HG03439 (cell line): ENCODE data around the gene NEDD4L.

Source experiments
- ATAC-seq: cut with Tn5 transposase; IDR thresholded peaks from one replicate; pipeline ENCODE4 v1.9.1; 2021; ENCODE audit warnings: mild to moderate bottlenecking, moderate library complexity; ENCODE audit not compliant: unreplicated experiment

Gene NEDD4L

DNA sequence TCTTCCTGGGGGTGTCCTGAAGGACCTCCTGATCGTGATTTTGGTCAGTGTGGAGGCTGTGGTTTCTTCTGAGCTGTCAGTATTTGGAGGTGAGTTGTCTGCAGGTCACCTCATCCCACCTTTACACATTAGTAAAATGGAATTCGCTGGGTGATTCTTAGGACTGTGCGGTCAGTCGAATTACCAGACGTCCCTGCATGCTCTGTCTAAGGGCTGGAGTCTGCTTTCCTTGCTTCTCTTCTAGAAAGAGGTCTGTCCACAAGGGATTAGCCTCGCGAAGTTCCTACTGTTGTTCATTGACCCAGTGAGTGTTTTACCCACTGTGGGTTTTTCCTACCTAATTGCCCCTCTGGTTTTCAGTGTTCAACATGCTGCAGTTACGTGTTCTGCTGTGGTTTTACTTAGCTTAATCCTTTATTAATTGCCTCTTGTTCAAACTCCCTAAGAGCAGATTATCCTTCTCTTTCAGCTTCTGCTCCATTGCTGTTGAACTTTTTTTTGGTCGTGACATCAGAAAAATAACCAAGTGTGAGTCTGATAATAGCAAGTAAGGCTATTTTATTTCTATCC is 183.4 kb downstream of the NEDD4L start:
- ATAC-seq, result no peak

- ATAC-seq, result no peak
These were observed 184.2 kb downstream of the NEDD4L start for GRCh38 chr18:58228176-58228575.

GRCh38 chr18:58228762-58229161 is 184.7 kb downstream of the NEDD4L start:
- ATAC-seq, result no peak

- no peak for ATAC-seq
These were observed 185.1 kb downstream of the NEDD4L start for GRCh38 chr18:58229162-58229561.

- no peak for ATAC-seq
These were observed 186.6 kb downstream of the NEDD4L start for GRCh38 chr18:58230438-58231179.

DNA sequence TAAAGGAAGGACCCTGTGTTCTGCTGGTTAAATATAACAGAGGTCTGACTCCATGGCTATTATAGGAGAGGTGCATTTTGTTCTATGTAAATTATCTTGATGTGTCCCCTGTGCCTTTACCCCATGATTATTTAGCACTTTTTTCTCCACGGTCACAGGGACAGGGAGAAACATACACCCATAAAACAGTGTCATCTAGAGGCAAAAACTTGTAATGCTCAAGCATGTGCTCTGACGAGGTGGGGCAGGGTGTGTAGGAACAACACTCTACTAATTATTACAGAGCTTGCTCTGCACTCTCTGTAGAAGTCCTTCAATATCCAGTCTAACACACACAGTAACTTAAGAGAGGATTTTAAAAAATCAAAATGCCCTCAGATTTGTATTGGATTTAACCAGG is 187.9 kb downstream of the NEDD4L start:
- no peak for ATAC-seq

DNA sequence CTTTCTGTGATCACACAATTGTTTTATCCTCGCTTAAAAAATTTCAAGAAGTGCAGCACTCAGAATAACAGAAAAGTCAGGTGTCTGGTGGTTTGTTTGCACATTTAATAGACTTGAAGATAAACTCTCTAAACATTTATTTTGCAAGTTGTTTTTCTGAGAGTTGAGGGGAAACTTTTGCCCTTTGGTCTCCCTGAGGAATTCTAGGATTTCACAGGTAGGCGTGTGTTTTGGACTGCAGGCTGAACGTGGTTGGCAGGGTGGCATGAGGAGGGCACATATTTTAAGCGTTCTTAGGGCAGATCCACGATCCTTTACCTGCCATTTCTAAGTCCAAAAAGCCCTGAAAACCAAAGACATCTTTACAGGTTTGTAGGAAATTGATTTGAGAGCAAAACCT is 188.6 kb downstream of the NEDD4L start:
- no peak for ATAC-seq

DNA sequence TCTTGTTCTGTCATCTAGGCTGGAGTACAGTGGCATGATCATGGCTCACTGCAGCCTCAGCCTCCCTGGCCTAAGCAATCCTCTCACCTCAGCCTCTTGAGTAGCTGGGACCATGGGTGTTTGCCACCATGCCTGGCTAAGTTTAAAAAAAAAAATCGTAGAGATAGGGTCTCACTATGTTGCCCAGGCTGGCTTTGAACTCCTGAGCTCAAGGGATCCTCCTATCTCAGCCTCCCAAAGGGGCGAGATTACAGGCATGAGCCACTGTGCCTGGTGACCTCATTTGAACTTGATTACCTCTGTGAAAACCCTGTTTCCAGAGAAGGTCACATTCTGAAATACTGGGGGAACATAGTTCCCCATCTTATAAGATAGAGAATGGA is 190.3 kb downstream of the NEDD4L start:
- ATAC-seq, result no peak

DNA sequence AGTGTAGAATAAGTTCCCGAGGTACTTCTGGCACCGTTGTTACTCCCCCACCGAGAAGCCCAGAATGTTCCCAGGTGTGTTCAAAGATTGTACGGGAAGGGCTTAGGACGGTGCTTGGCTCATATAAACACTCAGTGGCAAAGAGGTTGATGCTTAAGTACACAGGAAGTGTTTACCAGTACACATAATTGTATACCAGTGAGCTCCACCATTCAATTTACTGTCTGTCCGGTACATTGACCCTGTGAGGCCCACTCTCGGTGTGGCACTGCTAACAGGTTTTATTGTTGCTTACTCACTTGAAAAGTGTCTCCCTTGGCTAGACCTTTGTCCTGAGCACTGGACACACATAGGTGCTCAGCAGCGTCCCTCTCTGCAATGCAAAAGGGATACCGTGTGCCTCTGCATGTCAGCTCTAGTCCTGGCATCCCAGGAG is 191.0 kb downstream of the NEDD4L start:
- no peak for ATAC-seq

- ATAC-seq, result no peak
These were observed 195.9 kb downstream of the NEDD4L start for GRCh38 chr18:58239879-58240278.

DNA sequence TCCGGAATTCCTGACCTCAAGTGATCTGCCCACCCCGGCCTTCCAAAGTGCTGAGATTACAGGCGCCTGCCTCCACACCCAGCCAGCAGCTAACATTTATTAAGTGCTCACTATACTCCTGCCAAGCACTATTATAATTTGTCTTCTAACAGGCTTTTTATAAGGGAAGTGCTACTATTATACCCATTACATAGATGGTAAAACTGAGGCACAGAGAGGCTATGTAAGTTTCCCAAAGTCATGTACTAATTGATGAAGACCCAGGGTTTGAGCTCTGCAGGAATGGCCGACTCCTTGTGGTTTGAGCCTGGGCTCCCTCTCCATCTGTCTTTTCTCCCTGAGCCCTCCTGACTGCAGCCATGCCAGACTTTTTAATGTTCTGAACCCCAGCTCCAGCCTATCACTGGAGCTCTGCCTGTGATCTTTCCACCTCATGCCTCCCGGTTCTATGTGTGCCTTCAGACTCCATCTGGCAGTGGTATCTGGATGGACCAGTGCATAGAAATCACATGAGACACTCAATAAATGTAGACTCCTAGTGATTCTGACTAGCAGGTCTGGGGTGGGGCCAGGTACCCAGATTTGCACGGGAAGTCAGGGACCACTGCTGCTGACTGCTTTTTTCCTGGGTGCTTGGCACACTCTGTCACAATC is 197.1 kb downstream of the NEDD4L start:
- ATAC-seq, result no peak

DNA sequence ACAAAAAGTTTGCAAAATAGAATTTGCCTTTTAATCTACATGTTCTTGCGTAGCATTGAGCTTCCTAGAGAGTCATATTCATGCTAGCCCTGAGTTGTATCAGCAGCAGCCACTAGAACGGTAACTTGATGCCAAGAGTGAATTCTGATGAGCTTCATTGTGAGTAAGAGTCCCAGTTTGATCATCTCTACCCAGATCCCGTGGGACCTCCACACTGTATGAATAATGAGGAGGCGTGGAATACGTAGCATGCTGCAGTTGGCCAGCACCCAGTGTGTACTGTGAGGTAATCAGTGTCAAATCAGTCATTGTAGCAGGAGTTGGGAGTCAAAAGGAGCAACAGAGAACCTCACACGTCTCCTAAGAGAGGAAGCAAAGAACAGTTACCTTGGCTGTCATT is 197.9 kb downstream of the NEDD4L start:
- ATAC-seq, result no peak

DNA sequence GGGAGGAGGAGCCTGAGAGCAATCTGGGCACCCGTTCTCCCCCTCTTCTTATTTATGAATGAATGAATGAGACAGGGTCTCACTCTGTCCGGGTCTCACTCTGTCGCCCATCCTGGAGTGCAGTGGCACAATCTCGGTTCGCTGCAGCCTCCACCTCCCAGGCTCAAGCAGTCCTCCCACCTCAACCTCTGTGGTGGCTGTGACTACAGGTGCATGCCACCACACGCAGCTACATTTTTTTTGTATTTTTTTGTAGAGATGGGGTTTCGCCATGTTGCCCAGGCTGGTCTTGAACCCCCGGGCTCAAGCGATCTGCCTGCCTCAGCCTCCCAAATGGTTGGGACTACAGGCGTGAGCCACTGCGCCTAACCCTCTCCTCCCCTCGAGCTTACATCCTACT is 198.4 kb downstream of the NEDD4L start:
- ATAC-seq, result no peak

GRCh38 chr18:58242968-58243367 is 198.9 kb downstream of the NEDD4L start:
- no peak for ATAC-seq

- no peak for ATAC-seq
These were observed 199.4 kb downstream of the NEDD4L start for GRCh38 chr18:58243401-58243800.

- no peak for ATAC-seq
These were observed 203.4 kb downstream of the NEDD4L start for GRCh38 chr18:58247363-58247834.

DNA sequence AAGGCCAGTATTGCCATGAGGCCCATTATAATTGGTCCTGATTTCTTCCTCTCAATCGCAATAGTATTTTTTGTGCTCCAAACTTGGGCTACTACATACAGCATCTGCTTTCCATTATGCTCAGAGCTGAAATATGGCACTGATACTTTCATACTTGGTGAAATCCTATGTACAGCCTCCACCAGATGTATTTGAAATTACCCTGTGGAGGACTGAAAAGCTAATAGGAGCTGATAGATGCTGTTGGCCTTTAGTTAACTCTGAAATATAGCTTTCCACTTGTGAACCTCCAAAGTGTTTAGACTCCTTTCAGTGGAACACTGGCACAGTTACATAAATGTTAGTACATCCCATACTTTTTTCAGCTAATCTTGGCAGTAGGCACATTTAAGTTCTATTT is 205.7 kb downstream of the NEDD4L start:
- ATAC-seq, result no peak

GRCh38 chr18:58251416-58251815 is 207.4 kb downstream of the NEDD4L start:
- no peak for ATAC-seq

DNA sequence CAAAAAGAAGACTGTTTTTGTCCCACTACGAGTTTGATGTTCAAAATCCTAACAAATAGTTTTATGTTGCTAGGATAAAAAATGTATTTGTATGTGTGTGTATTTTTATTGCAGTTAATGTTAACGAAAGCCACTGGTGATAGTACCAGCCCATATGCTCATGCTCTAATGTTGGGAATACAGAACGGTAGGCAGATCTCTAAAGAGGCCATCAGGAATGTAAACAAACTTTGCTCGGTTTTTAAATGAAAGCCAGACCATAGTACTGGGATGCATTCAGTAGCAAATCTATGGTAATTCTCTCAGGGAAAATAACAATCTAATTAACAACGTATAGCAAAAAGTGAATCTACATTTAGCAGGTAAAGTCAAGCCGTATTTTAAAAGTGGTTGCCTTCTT is 208.1 kb downstream of the NEDD4L start:
- no peak for ATAC-seq

- no peak for ATAC-seq
These were observed 209.3 kb downstream of the NEDD4L start for GRCh38 chr18:58253318-58253717.

DNA sequence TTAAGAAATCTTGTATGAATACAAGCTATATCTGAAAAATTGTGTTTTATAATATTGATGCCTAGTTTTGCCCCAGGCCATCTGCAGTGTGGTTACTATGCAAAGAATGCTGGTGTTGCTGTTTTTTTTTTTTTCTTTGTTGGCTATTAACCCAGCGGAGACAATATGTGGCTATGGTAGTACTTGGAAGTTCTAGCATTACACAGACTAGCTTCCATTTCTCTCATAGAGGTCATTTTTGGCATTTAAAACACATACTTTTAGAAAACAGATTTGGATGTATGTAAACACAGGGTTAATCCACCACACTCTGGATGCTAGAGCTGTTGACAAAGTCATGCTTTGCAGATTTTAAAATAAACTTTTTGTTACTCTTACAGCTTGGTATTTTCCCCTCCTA is 209.8 kb downstream of the NEDD4L start:
- ATAC-seq, result no peak

DNA sequence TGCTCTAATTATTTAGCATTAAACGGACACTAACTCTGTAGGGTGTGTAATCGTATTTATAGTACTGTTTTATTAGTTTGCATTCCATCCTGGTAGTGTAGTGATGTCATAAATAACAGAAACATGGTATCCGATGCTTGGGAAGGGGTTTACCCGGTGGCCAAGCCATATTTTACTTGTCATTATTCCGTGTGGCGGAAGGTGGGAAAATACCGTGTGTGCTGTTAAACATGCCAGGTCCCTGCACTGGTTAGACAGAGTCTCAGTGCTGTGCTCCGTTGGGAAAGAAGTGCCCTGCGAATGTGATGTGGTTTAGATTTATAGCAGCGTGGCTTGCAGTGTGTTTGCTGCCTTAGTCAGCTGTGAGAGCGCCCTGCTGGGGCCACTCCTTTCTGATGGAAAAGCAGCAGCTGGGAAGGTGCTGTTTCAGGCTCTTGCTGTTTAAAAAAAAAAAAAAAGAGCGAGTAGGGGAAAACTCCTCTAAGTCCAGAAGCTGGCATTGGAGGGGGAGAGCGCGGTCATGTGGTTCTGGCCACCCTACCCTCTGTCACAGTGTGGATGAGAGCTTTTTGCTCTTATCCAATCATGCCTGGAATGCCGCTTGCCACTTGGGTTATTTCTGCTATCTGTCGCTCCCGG is 211.0 kb downstream of the NEDD4L start:
- ATAC-seq, result no peak
